HG03159 (cell line): Measurements from ENCODE around the gene ICE1.
A peak's percentile ranks its signal among the peaks of the same experiment; 100 is the strongest.
"Not testable (repeated sequence)": the region's sequence is repeated elsewhere in the genome, so short reads cannot be mapped to it uniquely, and the experiment has no call there.

Experiments
- ATAC-seq: cut with Tn5 transposase; IDR thresholded peaks from one replicate; pipeline ENCODE4 v1.9.1; 2021; ENCODE audit warnings: mild to moderate bottlenecking, moderate library complexity; ENCODE audit not compliant: unreplicated experiment

The ICE1 gene

GRCh38 chr5:5487585-5488360, 65.3 kb downstream of the ICE1 start:
- no peak for ATAC-seq

DNA sequence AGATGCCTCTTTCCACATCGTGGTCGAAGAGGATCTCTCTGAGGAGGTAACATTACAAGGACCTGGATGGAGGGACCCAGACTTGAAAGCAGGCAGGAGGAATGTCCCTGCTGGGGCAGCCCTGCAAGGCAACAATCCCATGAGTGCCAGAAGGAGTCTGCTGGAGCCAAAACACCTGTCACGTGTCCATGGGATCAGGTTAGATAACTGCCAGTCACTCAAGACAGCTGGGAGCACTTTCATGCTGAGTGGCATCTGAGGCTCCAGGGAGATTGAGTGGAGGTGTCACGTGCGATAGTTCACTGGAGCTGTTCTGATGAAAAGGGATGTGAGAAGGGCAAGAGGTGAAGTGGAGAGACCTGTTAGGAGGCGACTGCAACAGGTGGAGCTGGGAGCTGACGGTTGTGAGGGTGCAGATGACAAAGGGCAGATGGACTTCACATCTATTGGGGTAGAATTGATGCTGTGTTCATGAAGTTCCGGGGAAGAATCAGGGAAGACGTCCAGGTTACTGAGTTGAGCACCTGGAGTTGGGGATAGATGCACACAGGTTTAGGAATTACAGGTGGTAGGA, 68.4 kb downstream of the ICE1 start:
- no peak for ATAC-seq

DNA sequence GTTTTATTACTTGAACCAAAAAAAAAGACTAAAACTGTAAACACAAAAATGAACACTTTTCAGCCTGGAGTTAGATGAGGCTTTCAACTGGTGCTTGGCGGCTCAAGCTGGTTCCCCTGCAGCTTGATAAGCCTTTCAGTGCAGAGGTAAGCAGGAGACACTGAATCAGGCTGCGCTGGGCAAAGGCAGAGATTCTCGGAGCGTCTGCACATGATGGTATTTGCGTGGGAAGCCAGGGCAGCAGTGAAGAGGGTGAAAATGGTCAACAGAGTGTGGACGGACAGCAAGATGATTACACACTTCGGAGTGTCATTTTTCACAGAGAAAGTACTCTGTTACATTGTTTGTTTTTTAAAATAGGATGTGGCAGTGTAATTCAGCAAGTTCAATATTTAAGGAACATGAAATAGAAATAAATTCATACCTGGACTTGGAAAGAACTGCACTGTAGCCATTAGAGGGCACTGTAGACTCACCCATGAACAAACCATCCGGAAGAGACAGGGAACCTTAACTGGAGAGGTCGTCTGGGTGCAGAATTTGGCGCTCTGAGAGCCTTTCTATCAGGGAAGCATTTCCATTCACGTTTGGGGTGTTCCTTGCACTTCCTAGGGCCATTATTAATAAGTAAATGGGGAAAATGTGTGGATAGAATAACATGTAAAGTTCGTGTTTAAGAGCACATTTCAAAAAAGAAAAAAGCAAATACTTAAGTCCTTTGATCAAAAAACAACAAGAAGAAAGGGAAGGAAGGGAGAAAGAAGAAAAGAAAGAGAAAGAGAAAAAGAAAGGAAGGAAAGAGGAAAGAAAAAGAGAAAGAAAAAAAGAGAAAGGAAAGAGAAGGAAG, 69.8 kb downstream of the ICE1 start:
- ATAC-seq: peak; percentile 63

DNA sequence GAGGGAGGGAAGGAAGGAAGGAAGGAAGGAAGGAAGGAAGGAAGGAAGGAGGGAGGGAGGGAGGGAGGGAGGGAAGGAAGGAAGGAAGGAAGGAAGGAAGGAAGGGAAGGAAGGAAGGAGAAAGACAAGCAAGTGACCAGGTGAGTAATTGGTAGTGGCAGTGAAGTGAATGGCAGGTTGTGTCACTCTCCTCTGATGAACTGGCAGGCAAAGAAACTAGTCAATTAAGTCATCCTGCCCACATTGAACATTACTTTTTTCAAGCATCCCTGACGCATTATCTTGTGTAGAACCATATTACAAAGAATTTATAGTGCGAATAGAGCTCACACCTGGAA, 70.4 kb downstream of the ICE1 start:
- not testable (repeated sequence) for ATAC-seq

DNA sequence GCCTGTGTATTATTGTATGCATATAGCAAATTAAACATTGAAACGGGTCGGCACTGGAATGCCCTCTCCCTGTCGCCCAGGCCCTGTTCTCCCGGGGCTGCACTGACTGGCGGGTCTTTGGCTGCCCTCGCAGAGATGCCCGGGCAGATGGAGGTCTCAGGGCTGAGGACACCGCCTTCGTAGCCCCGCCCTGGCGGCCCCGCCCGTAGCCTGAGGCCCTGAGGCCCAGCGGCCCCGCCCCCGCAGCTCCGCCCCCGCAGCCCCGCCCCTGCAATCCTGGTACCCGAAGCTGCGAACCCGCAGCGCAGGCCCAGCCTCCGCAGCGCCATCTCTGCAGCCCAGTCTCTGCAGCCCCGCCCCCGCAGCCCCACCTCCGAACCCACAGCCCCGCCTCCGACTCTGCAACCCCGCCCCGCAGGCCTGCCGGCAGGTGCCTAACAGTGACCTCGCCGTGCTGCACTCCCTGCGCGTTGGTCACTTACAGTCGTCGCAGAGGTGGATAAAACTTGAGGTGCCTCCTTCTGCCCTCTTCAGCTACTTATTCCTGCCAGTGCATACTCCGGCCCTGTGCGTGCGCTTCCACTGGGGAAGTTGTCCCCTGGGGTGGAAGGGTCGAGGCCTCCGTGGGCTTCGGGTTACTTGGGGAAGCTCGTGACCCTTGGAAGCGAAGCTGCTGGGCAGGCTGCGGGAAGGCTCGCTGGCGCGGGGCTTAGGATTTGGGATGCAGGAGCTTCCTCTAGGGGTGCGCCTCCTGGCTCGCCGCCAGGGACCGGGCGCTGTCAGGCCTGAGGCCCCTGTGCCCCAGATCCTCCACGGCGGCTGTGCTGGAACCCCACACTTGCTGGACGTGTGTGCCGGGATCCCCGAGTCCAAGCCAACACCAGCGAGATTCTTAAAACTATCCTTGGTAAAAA, 72.3 kb downstream of the ICE1 start:
- ATAC-seq: no peak

DNA sequence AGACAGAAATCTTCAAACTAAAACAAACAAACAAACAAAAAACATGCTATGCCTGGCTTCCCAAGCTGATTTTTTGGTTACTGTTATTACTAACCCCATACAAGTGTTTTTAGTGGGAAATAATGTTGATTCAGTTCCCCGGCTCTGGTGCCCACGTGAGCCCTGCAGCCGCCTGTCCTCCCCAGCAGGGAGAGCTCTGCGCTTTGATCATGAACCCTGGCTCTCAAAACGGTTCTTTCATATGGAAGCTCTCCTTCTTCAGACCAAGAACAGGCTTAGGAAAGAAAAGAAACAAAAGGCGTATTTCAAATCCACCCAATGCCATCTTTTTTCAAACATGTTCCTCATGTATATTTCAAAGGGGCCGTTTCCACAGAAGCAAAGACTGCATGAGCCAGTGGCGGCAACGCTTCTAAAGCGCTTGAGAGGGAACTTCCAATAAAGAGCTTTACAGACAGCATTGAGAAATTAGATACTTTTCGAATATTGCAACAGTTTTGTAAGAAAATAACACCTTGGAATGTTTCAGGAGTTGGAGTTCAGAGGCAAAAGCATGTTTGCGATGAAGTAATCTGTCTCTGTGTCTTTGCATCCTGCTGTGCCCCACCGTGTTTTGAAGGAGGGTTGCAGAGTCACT, 74.8 kb downstream of the ICE1 start:
- peak; percentile 73 for ATAC-seq

GRCh38 chr5:5499442-5499841, 77.0 kb downstream of the ICE1 start:
- no peak for ATAC-seq

DNA sequence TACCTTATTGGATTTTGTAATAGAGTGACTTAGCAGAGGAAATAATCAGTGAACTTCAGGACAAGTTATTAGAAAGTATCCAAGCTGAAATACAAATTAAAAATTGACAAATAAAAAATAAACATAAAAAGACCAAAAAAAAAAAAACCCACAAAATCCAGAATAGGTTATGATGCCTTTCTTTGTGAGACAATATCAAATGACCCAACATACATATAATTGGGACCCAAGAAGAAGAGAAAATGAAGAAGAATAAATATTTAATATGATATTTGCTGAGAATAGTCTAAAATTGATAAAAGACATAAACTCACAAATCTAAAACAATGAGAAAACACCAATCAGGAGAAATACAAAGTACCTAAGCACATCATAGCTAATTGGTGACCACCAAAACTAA, 81.8 kb downstream of the ICE1 start:
- ATAC-seq: no peak

DNA sequence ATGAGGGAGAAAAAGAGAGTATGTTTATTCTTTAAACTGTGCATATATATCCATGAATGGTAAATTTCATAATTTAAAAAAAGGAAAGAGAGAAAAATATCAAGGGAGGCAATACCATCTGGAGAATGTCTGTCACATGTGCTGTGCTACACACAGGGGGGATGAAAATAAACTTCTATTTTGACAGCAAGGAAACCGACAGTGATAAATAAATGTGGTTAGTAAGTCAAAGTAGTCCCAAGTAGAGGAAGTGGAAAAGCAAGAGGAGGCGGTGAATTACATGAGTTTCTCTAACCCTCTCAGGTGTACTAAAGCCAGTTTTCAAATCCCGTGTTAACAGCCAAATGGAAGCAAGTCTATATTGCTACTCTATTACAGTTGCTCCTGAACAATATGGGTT, 83.3 kb downstream of the ICE1 start:
- ATAC-seq: no peak

DNA sequence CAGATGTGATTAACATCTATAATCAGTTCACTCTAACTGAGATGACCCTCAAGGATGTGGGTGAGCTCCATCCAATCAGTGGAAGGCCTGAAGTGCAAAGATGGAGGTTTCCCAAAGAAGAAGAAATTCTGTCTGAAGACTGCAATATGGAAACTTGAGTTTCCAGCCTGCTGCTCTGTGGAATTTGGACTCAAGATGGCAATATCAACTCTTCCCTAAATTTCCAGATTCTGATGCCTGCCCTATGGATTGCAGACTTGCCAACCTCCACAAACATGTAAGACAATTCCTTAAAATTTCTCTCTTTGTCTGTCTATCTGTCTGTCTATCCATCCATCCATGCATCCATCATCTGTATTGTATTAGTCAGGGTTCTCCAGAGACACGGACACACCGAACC, 85.9 kb downstream of the ICE1 start:
- no peak for ATAC-seq

DNA sequence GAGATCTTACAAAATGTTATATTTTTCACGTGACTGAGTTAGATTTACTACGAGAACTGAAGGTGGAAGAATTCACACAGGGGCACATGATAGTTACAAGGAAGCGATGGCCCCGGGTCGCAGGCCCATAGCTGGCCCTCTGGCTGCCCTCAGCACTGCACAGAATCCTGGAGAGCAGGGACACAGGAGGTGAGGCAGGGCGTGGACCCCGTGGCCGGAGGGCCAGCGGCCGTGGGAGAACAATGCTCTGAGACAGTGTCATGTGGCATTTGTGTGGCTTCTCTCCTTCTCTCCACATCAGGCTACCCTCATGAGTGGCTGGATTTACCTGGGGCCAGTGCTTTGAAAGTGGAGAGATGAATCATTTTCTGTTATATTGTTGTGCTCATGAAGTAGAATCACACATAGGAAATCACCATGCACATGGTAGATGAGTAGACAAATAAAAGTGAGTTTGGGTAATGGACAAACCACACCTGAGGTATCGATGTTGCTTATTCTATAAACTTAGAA, 89.5 kb downstream of the ICE1 start:
- no peak for ATAC-seq

DNA sequence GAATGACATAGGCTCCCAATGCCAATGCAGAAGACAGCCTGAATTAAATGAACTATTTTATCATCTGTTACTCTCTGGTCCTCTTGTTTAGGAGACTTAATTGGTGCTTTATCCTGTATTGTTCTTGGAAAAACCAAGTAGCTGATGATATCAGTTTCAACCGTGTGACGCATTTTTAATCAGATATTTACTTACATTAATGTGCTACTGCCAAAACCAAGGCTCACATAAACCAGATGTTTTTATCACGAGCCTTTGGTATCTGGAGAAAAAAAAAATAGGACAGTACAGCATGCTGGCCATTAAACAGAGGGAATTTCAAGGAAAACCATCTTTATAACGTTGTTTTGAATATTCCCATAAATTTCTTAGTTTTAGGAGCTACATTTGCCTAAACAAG, 90.1 kb downstream of the ICE1 start:
- ATAC-seq: no peak

GRCh38 chr5:5520622-5521021, 98.1 kb downstream of the ICE1 start:
- not testable (repeated sequence) for ATAC-seq

- no peak for ATAC-seq
These were observed 98.6 kb downstream of the ICE1 start for GRCh38 chr5:5521029-5521428.

GRCh38 chr5:5521478-5521877, 99.0 kb downstream of the ICE1 start:
- ATAC-seq: no peak

DNA sequence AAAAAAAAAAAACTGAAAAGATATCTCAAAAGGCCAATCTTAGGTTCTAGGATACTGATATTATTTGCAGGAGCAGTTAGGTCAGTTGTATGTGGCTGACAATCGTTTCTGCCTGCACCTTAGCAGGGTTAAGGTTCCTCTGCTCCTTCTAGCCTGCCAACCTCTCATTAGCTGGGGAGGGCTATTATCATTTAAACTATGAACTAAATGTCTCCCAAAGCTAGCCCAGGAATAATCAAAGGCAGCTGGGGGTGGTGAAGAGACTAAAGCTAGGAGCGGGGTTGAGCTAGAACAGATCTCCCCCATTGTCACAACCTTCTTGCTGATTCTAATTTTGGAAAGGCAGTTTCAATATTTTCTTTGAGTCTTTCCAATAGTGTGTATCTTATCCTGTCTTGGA, 99.9 kb downstream of the ICE1 start:
- no peak for ATAC-seq

GRCh38 chr5:5523066-5523505, 100.6 kb downstream of the ICE1 start:
- ATAC-seq: peak; percentile 95

GRCh38 chr5:5524327-5524726, 101.8 kb downstream of the ICE1 start:
- no peak for ATAC-seq

DNA sequence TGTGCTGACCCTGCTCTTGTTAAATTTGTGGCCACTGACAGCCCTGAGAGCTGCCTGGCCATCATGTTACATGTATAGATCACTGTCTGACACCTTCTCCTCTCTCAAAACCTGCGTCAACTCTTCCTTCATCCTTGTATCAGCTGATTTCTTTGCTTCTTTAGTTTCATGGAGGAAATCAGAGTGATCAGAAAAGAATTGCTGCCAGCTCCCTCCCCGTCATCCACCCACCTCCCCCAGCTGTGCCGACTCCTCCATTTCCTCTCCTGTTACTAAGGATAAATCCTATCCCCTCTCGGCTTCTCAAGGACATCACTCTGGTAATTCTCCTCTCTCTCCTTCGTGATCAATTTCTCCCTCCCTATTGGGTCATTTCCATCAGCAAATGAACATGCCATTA, 108.9 kb downstream of the ICE1 start:
- ATAC-seq: no peak
